Keratinocyte (primary cell): Measurements from ENCODE around the gene OR13J1.

ENCODE experiments used
- CTCF ChIP-seq, 3 experiments: IDR thresholded peaks in 1 of 3; conservative IDR thresholded peaks in 1 of 3; optimal IDR thresholded peaks in 1 of 3; 2 replicates in 2 of 3; 3 replicates in 1 of 3; pipeline versions ENCODE3 to v1.5.1; 2011; ENCODE audit warnings: low read length in 3 of 3, mild to moderate bottlenecking in 3 of 3, moderate library complexity in 2 of 3, control low read depth in 1 of 3, inconsistent platforms in 1 of 3; ENCODE audit not compliant: insufficient read depth in 2 of 3; ENCODE audit errors: extremely low read depth in 1 of 3
- EZH2 ChIP-seq: IDR thresholded peaks from one replicate; pipeline ENCODE4 v1.6.1; 2012; ENCODE audit warnings: inconsistent platforms, mild to moderate bottlenecking, low read length, moderate library complexity

- no peak for TF ChIP-seq CTCF (optimal IDR thresholded peaks at IDR 0.05 in 1 of 3, IDR thresholded peaks at IDR 0.05 in 1 of 3, conservative IDR thresholded peaks at IDR 0.05 in 1 of 3; ENCODE audit: extremely low read depth in 1 of 3, insufficient read depth in 2 of 3, low read length in 3 of 3)
- TF ChIP-seq EZH2 = no peak
Measured at GRCh38 chr9:35906923-35907699, 36.9 kb upstream of the OR13J1 start.
